ENCODE results near the gene HEBP2.

- TF ChIP-seq CTCF (IDR thresholded peaks at IDR 0.05) = no peak
- no peak for TF ChIP-seq POLR2A (IDR thresholded peaks at IDR 0.05)
Measured at GRCh38 chr6:138396709-138397108, 7.3 kb upstream of the HEBP2 start.
